Adrenal gland (tissue), 12 donors: Measurements from ENCODE around the gene TMEM9. TPM values are rescaled to one million over a fixed set of nuclear protein-coding genes. Genes with fewer than 3 reads are reported as not detected.

ENCODE experiments used
- DNase-seq, 7 donors: peaks; one replicate each; pipeline ENCODE4 v3.0.0-alpha.2; 2019 to 2020
- H3K27ac ChIP-seq, 5 donors: fragments of 200-600 bp; sonication (generic) in 4 of 5; 1 replicate in 3 of 5; 2 replicates in 2 of 5; pipeline versions ENCODE4 v1.5.1 to v1.8.0; 2016 to 2020; ENCODE audit warnings: mild to moderate bottlenecking in 1 of 5
- H3K27me3 ChIP-seq: fragments of 200-600 bp; 2 replicates; pipeline ENCODE4 v1.8.0; 2021
- H3K36me3 ChIP-seq, 2 donors: fragments of 200-600 bp; replicated peaks in 1 of 2; 1 replicate in 1 of 2; 2 replicates in 1 of 2; pipeline versions ENCODE4 v1.5.1 to v1.8.0; 2018 to 2022
- H3K4me1 ChIP-seq, 2 donors: fragments of 200-600 bp; replicated peaks in 1 of 2; 1 replicate in 1 of 2; 2 replicates in 1 of 2; pipeline versions ENCODE4 v1.5.1 to v1.8.0; 2018 to 2021
- H3K4me3 ChIP-seq, 4 donors: fragments of 200-600 bp; sonication (generic) in 3 of 4; one replicate each; pipeline ENCODE4 v1.5.1; 2016 to 2018
- H3K9me3 ChIP-seq, 3 donors: fragments of 200-600 bp; sonication (generic) in 1 of 3; replicated peaks in 1 of 3; 1 replicate in 2 of 3; 2 replicates in 1 of 3; pipeline versions ENCODE4 v1.5.1 to v1.8.0; 2016 to 2021
- POLR2A ChIP-seq, 2 donors: fragments of 450-650 bp; IDR thresholded peaks; one replicate each; pipeline ENCODE4 v1.6.1; 2017; ENCODE audit warnings: antibody characterized with exemption in 2 of 2, mild to moderate bottlenecking in 2 of 2, moderate library complexity in 1 of 2
- WGBS, 4 donors: extraction: QIAGEN DNeasy Blood & Tissue Kit in 2 of 4; methylation state at CpG; one replicate each; pipeline versions ENCODE4 v1.1.5 to v1.1.7; 2013 to 2017; 5-methylcytosine and 5-hydroxymethylcytosine counted together
- intact Hi-C, 2 donors: fragments of 100-400 bp; cut with DNase I; formaldehyde crosslinking; loops; one replicate each; pipeline versions ENCODE4 v1.14.1 to v1.15.0; 2022 to 2023
- polyA plus RNA-seq, 3 donors: library from polyadenylated mRNA; stranded (reverse); fragments of 200-250 nt in 2 of 3; fragments of 350-450 nt in 1 of 3; fragmentation: Illumina TruSeq in 1 of 3; extraction: RNeasy Lipid Tissue Mini Kit (QIAGEN cat#74804) in 1 of 3; gene quantifications; one replicate each; pipeline ENCODE4 v1.2.3, GENCODE V29; 2013 to 2014
- total RNA-seq, 9 donors: library from RNA; depleted of rRNA in 4 of 9; stranded (reverse); fragments of >200 nt in 4 of 9; fragments of 120-200 nt in 1 of 9; fragmentation: NEBNext Ultra II Directional in 1 of 9; extraction: Animal tissue kit (Norgen Biotek cat#: 25700) in 1 of 9; gene quantifications; one replicate each; pipeline versions ENCODE4 v1.1.0 to v1.2.4, GENCODE V29; 2013 to 2023
- TF ChIP-seq, protein P1 (sequence below), 6 experiments: fragments of 450-650 bp in 4 of 6; fragments of 200-600 bp in 2 of 6; sonication (generic) in 1 of 6; IDR thresholded peaks; 1 replicate in 5 of 6; 2 replicates in 1 of 6; pipeline versions ENCODE4 v1.5.1 to v1.8.0; 2016 to 2021; ENCODE audit warnings: antibody characterized with exemption in 6 of 6, mild to moderate bottlenecking in 2 of 6, moderate library complexity in 1 of 6
- donor health status: healthy with polysubstance abuse.
- donor health status: Bipolar disorder and iron deficiency.
- donor health status: DM: yes; HTN: yes; CAD: no.
- donor health status: DM: no; HTN: no; CAD: no.
- donor health status: DM: no; HTN: no; CAD: no.
- donor health status: DM: yes; HTN: yes; CAD: no.

Gene TMEM9
- total and polyA plus RNA-seq, 12 donors = 78.5 to 283 (median 127) TPM

DNA sequence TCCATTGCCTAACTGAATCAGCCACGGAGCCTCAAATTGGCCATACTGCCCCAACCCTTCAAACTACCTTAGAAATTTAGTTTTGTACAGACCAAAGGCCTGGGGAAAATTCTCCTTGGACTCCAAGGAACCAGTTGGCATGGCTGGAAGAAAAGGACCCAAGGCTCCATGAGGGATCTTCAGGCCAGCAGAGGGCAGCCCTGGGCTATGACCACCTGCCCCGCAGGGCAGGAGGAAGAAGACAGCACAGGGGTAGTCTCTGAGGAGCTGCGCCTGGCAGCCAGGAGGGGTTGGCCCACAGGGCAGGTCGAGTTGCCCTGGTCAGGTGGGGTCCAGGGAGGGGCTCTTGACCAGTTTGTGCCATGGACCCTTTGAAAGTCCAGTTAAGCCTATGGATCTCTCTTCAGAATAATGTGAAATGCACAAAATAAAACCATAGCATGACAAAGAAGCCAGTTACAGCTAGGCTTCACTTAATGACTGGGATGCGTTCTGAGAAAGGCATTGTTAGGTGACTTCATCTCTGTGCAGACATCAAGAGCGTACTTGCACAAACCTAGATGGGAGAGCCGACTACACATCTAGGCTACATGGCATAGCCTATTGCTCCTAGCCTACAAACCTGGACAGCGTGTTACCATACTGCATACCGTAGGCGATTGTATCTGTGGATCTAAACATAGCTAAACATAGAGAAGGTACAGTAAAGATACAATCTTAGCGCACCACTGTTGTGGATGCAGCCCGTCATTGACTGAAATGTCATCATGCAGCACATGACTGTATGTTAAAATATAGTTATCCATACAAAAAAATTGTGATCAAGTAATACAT, 68.2 kb downstream of the TMEM9 start:
- 66 to 77% (median 74%) methylated on average over 12 of the region's 12 CpGs for WGBS, 4 donors
- no peak for TF ChIP-seq POLR2A (IDR thresholded peaks at IDR 0.05)
- TF ChIP-seq, protein P1, sequence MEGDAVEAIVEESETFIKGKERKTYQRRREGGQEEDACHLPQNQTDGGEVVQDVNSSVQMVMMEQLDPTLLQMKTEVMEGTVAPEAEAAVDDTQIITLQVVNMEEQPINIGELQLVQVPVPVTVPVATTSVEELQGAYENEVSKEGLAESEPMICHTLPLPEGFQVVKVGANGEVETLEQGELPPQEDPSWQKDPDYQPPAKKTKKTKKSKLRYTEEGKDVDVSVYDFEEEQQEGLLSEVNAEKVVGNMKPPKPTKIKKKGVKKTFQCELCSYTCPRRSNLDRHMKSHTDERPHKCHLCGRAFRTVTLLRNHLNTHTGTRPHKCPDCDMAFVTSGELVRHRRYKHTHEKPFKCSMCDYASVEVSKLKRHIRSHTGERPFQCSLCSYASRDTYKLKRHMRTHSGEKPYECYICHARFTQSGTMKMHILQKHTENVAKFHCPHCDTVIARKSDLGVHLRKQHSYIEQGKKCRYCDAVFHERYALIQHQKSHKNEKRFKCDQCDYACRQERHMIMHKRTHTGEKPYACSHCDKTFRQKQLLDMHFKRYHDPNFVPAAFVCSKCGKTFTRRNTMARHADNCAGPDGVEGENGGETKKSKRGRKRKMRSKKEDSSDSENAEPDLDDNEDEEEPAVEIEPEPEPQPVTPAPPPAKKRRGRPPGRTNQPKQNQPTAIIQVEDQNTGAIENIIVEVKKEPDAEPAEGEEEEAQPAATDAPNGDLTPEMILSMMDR (IDR thresholded peaks at IDR 0.05) = peak; percentile 44 to 69 (median 66)
- Histone ChIP-seq H3K36me3 (no peaks in the 10 kb centered on the region), H3K27ac (no peak overlapping the region), H3K27me3 (no peaks in the 10 kb centered on the region), H3K4me3 (no peak overlapping the region), H3K4me1 (no peaks in the 10 kb centered on the region), H3K9me3 (no peaks in the 10 kb centered on the region)
- peak; percentile 67 to 84 (median 78) for DNase-seq
- intact Hi-C loops = loop anchor here (5.0 to 10.0 kb wide), 2 partner anchors 101 to 139 kb away; no protein-coding TSS in a partner anchor

Other genes with a start within 250 kb of the TMEM9 start
- 1 to 10 TPM in 8 of 9 donors, under 1 TPM in 1; 0.28 to 2.8 (median 1.3) TPM for gene KIF21B, start 130.8 kb downstream of the TMEM9 start, total RNA-seq
- gene KIF21B, start 130.8 kb downstream of the TMEM9 start, polyA plus RNA-seq = 1 to 10 TPM in 1 of 3 donors, under 1 TPM in 2; 0.40 to 1.7 (median 0.57) TPM
- gene CACNA1S, start 42.0 kb downstream of the TMEM9 start, total RNA-seq = under 1 TPM in 2 of 9 donors, not detected in 7; under 0.01 to 0.07 TPM
- not detected for gene CACNA1S, start 42.0 kb downstream of the TMEM9 start, polyA plus RNA-seq
- not detected for gene ASCL5, start 27.3 kb downstream of the TMEM9 start, total RNA-seq
- under 1 TPM in 1 of 3 donors, not detected in 2; 0.10 TPM for gene ASCL5, start 27.3 kb downstream of the TMEM9 start, polyA plus RNA-seq
- gene IGFN1, start 36.4 kb upstream of the TMEM9 start, total RNA-seq = 1 to 10 TPM in 2 of 9 donors, under 1 TPM in 4, not detected in 3; 0.23 to 1.3 (median 0.27) TPM
- 1 to 10 TPM in 2 of 3 donors, under 1 TPM in 1; 0.09 to 3.0 (median 2.6) TPM for gene IGFN1, start 36.4 kb upstream of the TMEM9 start, polyA plus RNA-seq
- under 1 TPM in 7 of 9 donors, not detected in 2; 0.06 to 0.42 (median 0.26) TPM for gene PKP1, start 129.0 kb upstream of the TMEM9 start, total RNA-seq
- gene PKP1, start 129.0 kb upstream of the TMEM9 start, polyA plus RNA-seq = under 1 TPM; 0.08 to 0.98 (median 0.11) TPM
- gene TNNT2, start 223.2 kb upstream of the TMEM9 start, total RNA-seq = 10 to 100 TPM in 1 of 9 donors, 1 to 10 TPM in 4, under 1 TPM in 2, not detected in 2; 0.39 to 10.5 (median 1.8) TPM
- 10 to 100 TPM; 10.3 to 37.3 (median 14.0) TPM for gene TNNT2, start 223.2 kb upstream of the TMEM9 start, polyA plus RNA-seq
- gene LAD1, start 244.8 kb upstream of the TMEM9 start, total RNA-seq = under 1 TPM in 3 of 9 donors, not detected in 6; 0.11 to 0.61 (median 0.54) TPM
- under 1 TPM in 2 of 3 donors, not detected in 1; 0.08 to 0.17 TPM for gene LAD1, start 244.8 kb upstream of the TMEM9 start, polyA plus RNA-seq